ENCODE data around the gene SPOCK1.

SPOCK1 gene

GRCh38 chr5:137496919-137497318 lies 2.2 kb downstream of the SPOCK1 start:
- DNase-seq (ENCODE audit: low read depth in 2 of 2) = no peak
- TF ChIP-seq CTCF (IDR thresholded peaks at IDR 0.05; ENCODE audit: low read depth, low read length) = no peak
- H3K4me3 ChIP-seq (replicated peaks in 1 of 2; ENCODE audit: low read depth in 2 of 2, low read length in 2 of 2) = no peak overlapping the region

DNA sequence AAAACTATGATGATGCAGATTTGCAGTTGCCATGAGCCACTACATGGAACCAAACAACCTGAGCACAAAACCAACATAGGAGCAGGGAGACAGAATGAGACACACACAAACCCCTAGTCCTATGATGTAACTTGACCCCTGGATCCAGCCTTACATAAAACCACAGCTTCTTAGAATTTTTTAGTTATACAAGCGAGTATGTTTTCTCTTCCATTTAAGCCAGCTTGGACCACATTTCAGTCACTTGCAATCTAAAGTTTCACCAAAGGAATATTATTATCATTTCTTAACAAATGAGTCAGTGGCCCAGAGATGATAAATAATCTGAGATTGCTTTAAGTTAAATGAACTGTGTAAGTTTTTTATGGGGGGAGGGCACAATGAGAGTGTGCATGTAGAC lies 6.8 kb downstream of the SPOCK1 start:
- no peak for TF ChIP-seq CTCF (IDR thresholded peaks at IDR 0.05; ENCODE audit: low read depth, low read length)
- no peak overlapping the region for H3K4me3 ChIP-seq (replicated peaks in 1 of 2; ENCODE audit: low read depth in 2 of 2, low read length in 2 of 2)
- peak; percentile 27 to 57 for DNase-seq (ENCODE audit: low read depth in 2 of 2)

GRCh38 chr5:137491121-137491520 lies 8.0 kb downstream of the SPOCK1 start:
- H3K4me3 ChIP-seq (replicated peaks in 1 of 2; ENCODE audit: low read depth in 2 of 2, low read length in 2 of 2) = no peak overlapping the region
- DNase-seq (ENCODE audit: low read depth in 2 of 2) = peak in 1 of 2 donors; percentile 47
- no peak for TF ChIP-seq CTCF (IDR thresholded peaks at IDR 0.05; ENCODE audit: low read depth, low read length)

DNA sequence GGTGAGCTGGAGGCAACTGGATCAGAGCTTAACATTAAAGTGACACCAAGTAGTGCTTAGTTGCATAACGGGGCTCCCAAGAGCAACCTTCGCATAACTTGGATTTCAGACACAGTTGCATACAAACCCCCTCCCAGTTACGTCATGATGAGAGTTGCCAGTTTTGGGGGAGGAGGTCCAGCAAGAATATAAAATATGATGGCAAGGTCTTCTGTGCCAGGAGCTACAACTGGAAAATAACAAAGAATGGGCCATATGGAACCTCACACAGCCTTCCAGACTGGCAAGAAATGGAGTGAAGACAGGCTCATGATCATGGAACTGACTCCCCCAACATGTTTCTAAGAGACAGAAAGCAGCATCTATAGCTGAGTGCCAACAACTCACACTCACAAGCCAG lies 8.5 kb downstream of the SPOCK1 start:
- TF ChIP-seq CTCF (IDR thresholded peaks at IDR 0.05; ENCODE audit: low read depth, low read length) = no peak

DNA sequence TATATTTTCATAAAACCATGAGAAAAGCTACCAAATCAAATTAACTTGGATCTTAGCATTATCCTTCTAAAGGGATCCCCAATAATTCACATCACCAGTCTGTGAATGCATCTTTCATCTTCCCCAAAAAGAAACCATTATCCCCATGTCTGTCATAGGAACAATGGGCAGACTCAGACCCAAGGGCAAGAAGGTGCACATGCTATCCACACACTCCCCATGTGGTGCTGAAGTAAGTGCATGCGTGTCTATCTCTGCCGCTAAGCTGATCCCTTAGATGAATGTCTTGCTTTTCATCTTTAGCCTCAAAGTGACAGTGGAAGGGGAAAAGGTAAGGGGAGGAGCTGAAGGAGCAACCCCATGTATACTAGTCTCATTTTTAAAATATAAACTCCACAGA lies 10.2 kb downstream of the SPOCK1 start:
- no peak for TF ChIP-seq CTCF (IDR thresholded peaks at IDR 0.05; ENCODE audit: low read depth, low read length)
- no peak overlapping the region for H3K4me3 ChIP-seq (replicated peaks in 1 of 2; ENCODE audit: low read depth in 2 of 2, low read length in 2 of 2)
- no peak for DNase-seq (ENCODE audit: low read depth in 2 of 2)

More for the DNA sequence above, 8.5 kb downstream of the SPOCK1 start:
- DNase-seq (ENCODE audit: low read depth in 2 of 2) = no peak
- no peak overlapping the region for H3K4me3 ChIP-seq (replicated peaks in 1 of 2; ENCODE audit: low read depth in 2 of 2, low read length in 2 of 2)

- no peak for TF ChIP-seq CTCF (IDR thresholded peaks at IDR 0.05; ENCODE audit: low read depth, low read length)
These were observed 10.6 kb downstream of the SPOCK1 start for GRCh38 chr5:137488516-137488915.

GRCh38 chr5:137487600-137487999 lies 11.5 kb downstream of the SPOCK1 start:
- DNase-seq (ENCODE audit: low read depth in 2 of 2) = peak; percentile 83 to 92
- TF ChIP-seq CTCF (IDR thresholded peaks at IDR 0.05; ENCODE audit: low read depth, low read length) = no peak
- H3K4me3 ChIP-seq (replicated peaks in 1 of 2; ENCODE audit: low read depth in 2 of 2, low read length in 2 of 2) = no peak overlapping the region

More at GRCh38 chr5:137488516-137488915, 10.6 kb downstream of the SPOCK1 start:
- no peak overlapping the region for H3K4me3 ChIP-seq (replicated peaks in 1 of 2; ENCODE audit: low read depth in 2 of 2, low read length in 2 of 2)
- no peak for DNase-seq (ENCODE audit: low read depth in 2 of 2)

Data from cardiac fibroblast (primary cell).